ENCODE results near the gene ACSM2B.
"Not testable (repeated sequence)": the region's sequence is repeated elsewhere in the genome, so short reads cannot be mapped to it uniquely, and the experiment has no call there.

ACSM2B gene

GRCh38 chr16:20520103-20520502 is 56.1 kb downstream of the ACSM2B start:
- no peak for DNase-seq

GRCh38 chr16:20519231-20519630 is 56.9 kb downstream of the ACSM2B start:
- no peak for DNase-seq

- no peak for DNase-seq
These were observed 59.0 kb downstream of the ACSM2B start for GRCh38 chr16:20517149-20517548.

- DNase-seq = no peak
These were observed 60.5 kb downstream of the ACSM2B start for GRCh38 chr16:20515688-20516090.

GRCh38 chr16:20510323-20510722 is 65.8 kb downstream of the ACSM2B start:
- DNase-seq = no peak

- DNase-seq = no peak
These were observed 68.9 kb downstream of the ACSM2B start for GRCh38 chr16:20507280-20507679.

GRCh38 chr16:20504418-20504817 is 71.7 kb downstream of the ACSM2B start:
- DNase-seq = no peak

GRCh38 chr16:20491448-20491847 is 84.7 kb downstream of the ACSM2B start:
- not testable (repeated sequence) for DNase-seq

- not testable (repeated sequence) for DNase-seq
These were observed 85.2 kb downstream of the ACSM2B start for GRCh38 chr16:20490994-20491393.
